NCI-H2171 (cell line): ENCODE results near the gene KAT7.

Source experiments
- DNase-seq: peaks from one replicate; lab custom pipeline; 2025; lab: John Stamatoyannopoulos, UW

Gene KAT7

DNA sequence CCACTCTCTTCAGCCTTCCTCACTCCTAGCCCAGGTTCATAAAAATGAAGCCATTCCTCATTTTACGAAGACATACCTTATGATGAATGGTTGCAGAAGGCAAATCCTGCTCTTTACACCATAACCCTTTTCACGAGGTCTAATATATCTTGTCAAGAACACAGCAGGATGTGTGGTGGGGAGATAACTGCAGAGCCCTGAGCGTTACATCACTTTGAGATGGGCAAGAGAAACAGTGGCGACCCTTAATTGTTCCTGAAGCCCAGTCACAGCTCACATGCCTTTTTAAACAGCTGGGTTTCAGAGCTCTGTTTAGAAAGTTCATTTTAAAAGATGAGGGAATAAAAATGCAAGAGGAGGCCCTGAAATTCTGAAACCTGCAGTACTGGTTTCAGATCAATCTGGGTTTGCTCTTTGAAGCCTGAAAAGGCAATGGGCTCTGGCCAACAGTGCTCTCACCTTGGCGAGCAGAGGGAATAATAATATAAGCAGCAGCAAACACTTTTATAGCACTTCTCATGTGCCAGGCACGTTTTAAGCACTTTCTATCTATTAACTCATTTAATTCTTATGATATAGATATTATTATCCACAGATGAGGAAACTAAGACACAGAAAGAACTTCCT, 27.4 kb upstream of the KAT7 start:
- DNase-seq = no peak

- no peak for DNase-seq
Observed at GRCh38 chr17:49762151-49762941, 26.1 kb upstream of the KAT7 start.

GRCh38 chr17:49763735-49764558, 24.5 kb upstream of the KAT7 start, which contains the start of gene FAM117A:
TSS of gene FAM117A (minus strand) at chr17:49764131. CDS start at chr17:49764087, 44 bp downstream.
- peak; percentile 97 for DNase-seq

DNA sequence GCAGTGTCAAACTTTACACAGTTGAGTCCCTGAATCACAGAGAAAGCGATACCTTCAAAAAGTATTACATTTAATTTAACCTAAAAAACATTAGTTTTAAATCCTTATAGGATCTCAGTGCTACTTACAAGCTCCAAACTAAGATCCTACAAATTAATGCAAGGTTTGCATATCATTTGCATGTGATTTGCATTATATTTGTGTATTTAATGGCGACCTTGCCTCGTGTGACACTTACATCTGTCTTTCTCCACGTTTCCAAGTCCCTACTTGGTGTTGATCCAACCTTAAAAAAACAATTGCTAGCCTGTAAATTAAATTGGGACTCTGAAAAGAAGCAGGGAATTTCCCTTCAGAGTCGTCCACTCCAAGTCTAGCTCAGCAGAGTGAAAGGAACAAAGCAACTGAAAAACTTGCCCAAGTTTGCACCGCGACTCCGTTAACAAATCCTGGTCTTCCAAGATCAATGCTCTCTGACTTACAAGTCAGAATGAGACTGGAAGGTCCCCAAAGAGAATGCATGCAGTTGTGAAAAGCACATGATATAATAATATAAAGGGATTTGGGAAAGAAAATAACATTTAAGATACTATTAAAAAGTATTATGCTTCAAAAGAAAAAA, 23.8 kb upstream of the KAT7 start:
- DNase-seq = no peak

DNA sequence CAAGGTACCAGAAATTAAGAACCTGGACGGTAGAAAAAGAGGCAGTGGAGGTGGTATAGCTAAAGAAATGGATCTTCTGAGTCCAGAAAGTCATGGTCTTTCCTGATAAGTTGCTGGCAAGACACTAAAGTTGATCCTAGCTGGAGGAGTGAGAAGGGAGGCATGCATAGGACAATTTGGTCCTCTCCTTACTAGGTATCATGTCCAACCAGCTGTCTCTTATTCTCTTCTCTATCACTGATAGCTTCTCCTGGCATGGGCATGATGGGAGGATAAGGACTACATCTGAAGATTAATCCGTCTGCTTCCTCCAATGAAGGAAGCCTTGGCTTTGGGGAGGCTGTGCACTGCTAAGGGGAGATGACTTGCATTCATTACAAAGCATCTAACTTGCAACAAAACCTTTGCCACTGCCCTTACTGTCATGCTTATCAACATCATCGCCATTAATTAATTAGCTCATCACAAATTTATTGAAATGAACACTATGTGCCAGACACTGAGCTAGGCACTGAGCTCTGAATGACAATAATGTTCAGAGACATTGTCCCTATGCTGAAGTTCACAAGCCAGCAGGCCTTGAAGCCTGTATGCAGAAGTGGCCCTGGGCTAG, 21.5 kb upstream of the KAT7 start:
- DNase-seq = no peak

DNA sequence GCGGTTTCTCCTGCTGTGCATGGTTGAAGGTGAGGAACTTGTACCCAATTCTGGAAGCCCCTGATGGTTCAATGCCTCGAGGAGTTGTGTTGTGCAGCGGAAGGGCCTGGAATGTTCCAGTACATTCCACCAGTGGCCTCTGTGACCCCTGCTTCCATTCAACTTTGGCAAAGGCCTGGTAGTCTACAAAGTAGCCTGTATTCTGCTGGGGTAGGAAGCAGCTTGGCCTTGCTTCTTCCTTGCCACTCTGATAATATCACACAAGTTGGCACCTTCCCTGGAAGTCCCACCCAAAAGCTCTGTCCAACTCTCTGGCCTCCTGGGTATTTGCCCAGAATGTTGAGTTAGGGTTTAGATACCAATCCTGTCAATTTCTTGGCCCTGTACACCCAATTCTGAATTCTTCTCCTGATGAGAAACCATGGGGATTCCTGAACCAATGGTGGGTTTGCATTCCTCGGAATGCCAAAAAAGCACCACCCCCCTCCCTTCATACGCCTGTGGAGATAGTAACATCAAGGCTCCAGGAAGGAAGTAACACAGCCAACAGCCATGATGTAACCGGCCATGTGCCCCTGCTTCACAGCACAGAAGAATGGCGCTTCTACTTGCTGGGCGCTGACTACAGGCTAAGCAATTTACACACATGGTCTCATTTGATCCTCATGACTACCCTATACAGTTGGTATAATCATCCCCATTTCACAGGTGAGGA, 12.8 kb upstream of the KAT7 start:
- DNase-seq = no peak

DNA sequence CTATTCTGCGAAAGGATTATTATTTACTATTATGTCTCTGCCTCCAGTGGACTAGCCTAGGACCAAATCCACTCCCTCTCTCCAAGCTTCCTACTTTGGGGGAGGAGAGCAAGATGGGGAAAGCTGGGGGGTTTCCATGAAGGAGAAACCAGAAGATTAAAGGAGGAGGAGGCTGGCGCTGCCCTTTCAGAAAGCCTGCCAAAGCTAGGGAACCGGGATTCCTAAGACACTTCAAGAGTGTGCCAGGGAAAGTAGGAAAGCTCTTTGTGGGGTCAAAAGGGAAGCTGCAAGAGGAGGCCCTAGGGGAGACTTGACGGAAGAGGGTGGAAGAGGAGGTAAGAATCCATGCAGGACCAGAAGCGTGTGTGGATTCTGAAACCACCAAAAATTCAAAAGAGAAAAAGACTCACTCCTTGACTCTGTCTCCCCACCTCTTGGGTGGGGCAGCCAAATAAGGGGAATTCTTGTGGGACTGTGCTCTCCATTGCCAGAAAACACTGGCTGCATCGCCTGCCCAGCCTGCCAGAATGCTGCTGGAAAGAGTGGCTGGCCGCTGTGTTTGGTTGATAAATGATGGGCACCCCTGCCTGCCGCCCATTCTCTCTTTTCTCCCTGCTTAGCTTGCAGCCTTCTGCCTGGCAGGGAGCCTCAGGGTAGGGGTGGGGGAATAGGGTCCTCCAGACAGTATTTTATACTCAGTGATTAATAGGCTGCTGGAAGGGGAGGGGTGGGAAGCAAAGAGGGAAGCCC, 11.8 kb upstream of the KAT7 start:
- DNase-seq = no peak

DNA sequence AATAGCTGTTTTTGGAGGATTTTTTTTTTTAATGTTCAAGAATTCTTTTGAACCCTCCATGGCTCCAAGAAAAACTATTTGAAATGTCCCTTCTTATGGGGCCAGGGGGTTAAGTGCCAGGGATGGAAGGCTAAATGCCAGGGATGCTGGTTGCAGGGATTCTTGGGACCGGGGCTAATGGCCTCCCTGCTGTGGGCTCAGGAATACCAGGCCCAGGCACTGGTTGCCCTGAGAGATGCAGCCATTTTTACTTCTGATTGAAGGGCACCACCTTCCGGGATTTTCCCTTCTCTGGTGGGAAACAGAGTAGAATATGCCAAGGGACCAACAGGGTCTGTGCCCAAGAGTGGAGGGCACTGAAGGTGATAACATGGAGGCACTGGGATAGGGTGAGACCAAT, 10.9 kb upstream of the KAT7 start:
- DNase-seq = no peak

GRCh38 chr17:49779156-49779738, 9.2 kb upstream of the KAT7 start:
- DNase-seq = no peak

DNA sequence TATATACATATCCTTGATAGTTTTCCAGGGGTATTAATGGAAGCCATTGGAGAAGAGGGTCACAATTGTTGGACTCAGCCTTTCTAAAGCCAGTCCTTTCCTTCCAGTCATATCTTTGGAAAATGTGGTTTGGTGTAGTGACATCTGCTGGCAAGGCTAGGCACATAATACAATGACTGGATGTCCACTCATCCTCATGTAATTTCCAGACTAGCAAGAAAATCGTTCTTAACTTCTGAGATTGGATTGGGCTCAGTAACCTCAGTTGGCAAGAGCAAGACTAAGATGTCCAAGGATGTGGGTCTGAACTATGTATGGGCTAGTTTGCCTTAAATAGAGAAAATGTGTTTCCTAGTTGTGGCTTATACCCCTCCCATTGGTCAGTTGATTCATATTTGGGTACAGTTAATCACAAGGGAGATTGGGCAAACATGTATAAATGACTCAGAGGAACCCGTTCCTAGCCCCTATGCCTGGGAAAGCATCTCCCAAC, 8.7 kb upstream of the KAT7 start:
- DNase-seq = no peak

DNA sequence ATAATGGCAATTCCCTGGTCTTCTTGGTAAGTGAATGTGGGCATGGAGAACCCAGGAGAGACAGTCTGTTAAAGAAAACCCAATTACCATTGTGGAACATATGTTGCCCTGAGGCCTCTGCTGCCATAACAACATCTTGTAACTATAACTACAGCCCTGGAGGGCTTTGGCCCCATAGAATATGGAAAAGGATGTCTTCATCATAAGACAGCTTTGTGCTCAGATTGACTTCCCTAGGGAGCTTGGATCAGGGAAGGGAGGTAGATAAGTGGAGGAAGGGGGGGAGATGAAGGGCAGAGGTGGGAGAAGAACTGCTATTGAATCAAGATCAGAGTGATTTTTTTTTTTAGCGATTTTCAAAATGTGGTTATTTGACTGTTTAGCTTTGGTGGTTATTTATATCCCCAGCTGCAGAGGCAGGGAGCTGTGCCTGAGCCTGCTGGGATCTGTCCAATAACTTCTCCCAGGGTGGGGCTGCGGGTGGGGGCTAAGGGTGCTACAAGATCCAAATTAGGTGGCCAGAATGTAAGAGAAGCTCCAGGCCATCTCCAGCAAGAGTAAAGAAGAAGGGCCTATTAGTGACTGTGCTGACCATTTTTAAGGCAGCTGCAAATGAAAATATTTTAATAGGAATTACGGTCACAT, 5.3 kb upstream of the KAT7 start:
- peak; percentile 93 for DNase-seq

DNA sequence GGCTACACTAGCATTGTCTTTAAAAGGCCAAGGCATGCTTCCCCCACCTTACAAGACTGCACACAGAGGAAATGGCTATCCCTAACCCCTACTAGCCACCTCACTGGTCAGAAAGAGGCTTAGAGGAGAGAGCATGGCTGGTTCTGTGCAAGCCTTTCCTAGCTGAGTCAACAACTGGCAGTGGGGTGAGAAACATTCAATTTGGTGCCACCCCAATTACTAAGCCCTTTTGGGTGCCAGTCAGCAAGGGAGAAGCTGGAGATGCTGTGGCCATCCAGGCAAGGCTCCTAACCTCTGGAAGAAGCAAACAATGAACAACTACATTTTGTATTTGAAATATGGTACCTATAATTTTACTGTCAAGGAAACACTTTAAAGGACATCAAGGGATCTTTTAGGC, 4.7 kb upstream of the KAT7 start:
- DNase-seq = no peak

DNA sequence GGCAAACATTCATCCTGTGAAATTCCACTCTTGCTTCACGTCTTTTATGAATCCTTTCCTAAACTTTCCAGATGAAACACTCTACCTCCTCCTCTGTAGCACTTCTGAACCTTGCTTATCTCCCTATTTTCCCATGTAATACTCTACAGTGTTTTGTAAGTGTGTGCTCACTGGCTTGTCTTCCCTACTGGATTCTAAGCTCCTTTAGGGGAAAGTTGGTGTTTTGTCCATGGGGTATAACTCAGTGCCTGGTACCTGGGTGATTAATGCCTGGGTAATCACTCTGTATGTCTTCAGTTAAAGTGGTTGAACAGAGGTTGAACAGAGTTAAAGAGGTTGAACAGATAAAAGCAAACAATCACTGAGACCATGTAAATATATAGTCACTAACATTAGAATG, 3.8 kb upstream of the KAT7 start:
- no peak for DNase-seq

- DNase-seq = no peak
Observed at GRCh38 chr17:49787884-49788477, 500 bp upstream of the KAT7 start.

GRCh38 chr17:49789243-49789578, 730 bp downstream of the KAT7 start:
- DNase-seq = no peak

GRCh38 chr17:49793309-49793708, 4.8 kb downstream of the KAT7 start:
- no peak for DNase-seq

DNA sequence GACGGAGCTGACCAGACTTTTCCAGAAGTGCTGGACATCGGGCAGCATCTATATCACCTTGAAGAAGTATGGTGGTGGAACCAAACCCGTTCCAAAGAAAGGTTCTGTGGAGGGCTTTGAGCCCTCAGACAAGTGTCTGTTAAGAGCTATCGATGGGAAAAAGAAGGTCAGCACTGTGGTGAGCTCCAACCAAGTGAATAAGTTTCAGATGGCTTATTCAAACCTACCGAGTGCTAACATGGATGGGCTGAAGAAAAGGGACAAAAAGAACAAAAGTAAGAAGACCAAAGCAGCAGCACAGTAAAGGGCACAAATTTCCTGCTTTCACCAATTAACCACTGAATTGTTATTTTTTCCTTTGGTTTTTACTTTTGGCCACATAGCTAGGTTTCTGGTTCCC, 6.9 kb downstream of the KAT7 start:
- no peak for DNase-seq

GRCh38 chr17:49798182-49798581, 9.7 kb downstream of the KAT7 start:
- no peak for DNase-seq

DNA sequence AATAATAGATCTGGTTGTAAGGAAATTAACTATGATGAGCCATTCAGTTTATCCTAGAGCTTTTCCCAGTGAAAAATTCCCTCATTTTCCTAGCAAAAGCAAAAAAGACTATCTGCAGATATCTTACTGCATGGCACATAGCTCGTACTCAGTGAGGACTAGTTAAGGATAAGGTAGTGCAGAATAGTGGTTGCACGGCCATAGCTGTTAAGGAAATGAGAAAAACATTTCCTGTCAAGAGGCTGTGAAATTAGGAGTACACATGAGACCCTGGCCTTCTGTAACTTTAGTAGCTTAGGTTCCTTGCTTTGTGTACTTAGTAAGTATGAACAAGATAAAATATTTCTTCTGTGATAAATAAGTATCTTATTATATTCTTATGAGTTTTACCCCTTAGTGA, 10.3 kb downstream of the KAT7 start:
- no peak for DNase-seq
